OCI-LY7 (cell line): Measurements from ENCODE around the gene NINJ1. TPM values are rescaled to one million over a fixed set of nuclear protein-coding genes. Genes with fewer than 3 reads are reported as not detected.

Experiments used
- BruUV-seq: library from RNA; stranded (reverse); fragments of 400-500 nt; replicated peaks from 2 replicates; lab custom pipeline; 2021; lab: Mats Ljungman, UMichigan
- CTCF ChIA-PET: fragments of 300-600 bp; sonication (Branson Sonifier 250); formaldehyde crosslinking; loops from one replicate; lab custom pipeline; 2022; ENCODE audit warnings: antibody characterized with exemption; ENCODE audit not compliant: unreplicated experiment; lab: Charles Lee
- POLR2A ChIA-PET: fragments of 300-600 bp; sonication (Branson Sonifier 250); formaldehyde crosslinking; loops from one replicate; lab custom pipeline; 2022; ENCODE audit warnings: antibody characterized with exemption; lab: Charles Lee
- DNase-seq: peaks from one replicate; pipeline ENCODE4 v3.0.0-alpha.2; 2015; ENCODE audit warnings: low spot score
- H2AFZ ChIP-seq: fragments of 200-600 bp; sonication (generic), shearing (Covaris generic); 2 replicates; pipeline ENCODE4 v1.6.1; 2014; ENCODE audit warnings: mild to moderate bottlenecking, antibody characterized with exemption, low read length, moderate library complexity
- H3K27ac ChIP-seq: fragments of 200-600 bp; sonication (generic); 2 replicates; pipeline ENCODE4 v1.5.1; 2014; ENCODE audit warnings: mixed run types, low read depth, mild to moderate bottlenecking, moderate library complexity, low read length, inconsistent platforms; ENCODE audit not compliant: poor library complexity, severe bottlenecking
- H3K36me3 ChIP-seq: fragments of 200-600 bp; sonication (generic); 2 replicates; pipeline ENCODE4 v1.6.1; 2014; ENCODE audit warnings: mild to moderate bottlenecking, antibody characterized with exemption, low read length, moderate library complexity, mixed read lengths; ENCODE audit not compliant: insufficient read depth
- H3K4me1 ChIP-seq: fragments of 200-600 bp; sonication (generic); 2 replicates; pipeline ENCODE4 v1.5.1; 2014; ENCODE audit warnings: mild to moderate bottlenecking, low read length; ENCODE audit not compliant: insufficient read depth, poor library complexity, severe bottlenecking
- H3K4me2 ChIP-seq: fragments of 200-600 bp; sonication (generic); 2 replicates; pipeline ENCODE4 v1.6.1; 2014; ENCODE audit warnings: mild to moderate bottlenecking, low read length
- H3K4me3 ChIP-seq: fragments of 200-600 bp; sonication (generic); 2 replicates; pipeline ENCODE4 v1.5.1; 2014; ENCODE audit warnings: mild to moderate bottlenecking, low read depth, low read length; ENCODE audit not compliant: poor library complexity, severe bottlenecking
- H3K79me2 ChIP-seq: fragments of 200-600 bp; sonication (generic); 2 replicates; pipeline ENCODE4 v1.6.1; 2016; ENCODE audit warnings: low read depth, mild to moderate bottlenecking, low read length, moderate library complexity, mixed read lengths; ENCODE audit not compliant: insufficient read depth
- H3K9me2 ChIP-seq: fragments of 200-600 bp; sonication (generic); 2 replicates; pipeline ENCODE4 v1.6.1; 2016; ENCODE audit warnings: mild to moderate bottlenecking, low read length, mixed read lengths; ENCODE audit not compliant: insufficient read depth
- H3K9me3 ChIP-seq: fragments of 200-600 bp; sonication (generic); 2 replicates; pipeline ENCODE4 v1.6.1; 2014; ENCODE audit warnings: mild to moderate bottlenecking, mixed run types, low read length, mixed read lengths
- H4K20me1 ChIP-seq: fragments of 200-600 bp; sonication (generic); 2 replicates; pipeline ENCODE4 v1.6.1; 2014; ENCODE audit warnings: mild to moderate bottlenecking, antibody characterized with exemption, low read length, moderate library complexity, mixed read lengths; ENCODE audit not compliant: insufficient read depth
- CTCF ChIP-seq: fragments of 200-600 bp; sonication (generic); conservative IDR thresholded peaks from 2 replicates; pipeline ENCODE4 v1.5.1; 2014; ENCODE audit warnings: mild to moderate bottlenecking, antibody characterized with exemption, low read length, moderate library complexity, mixed read lengths
- EZH2phosphoT487 ChIP-seq: fragments of 200-600 bp; sonication (generic); IDR thresholded peaks from 2 replicates; pipeline ENCODE4 v1.6.1; 2018; ENCODE audit warnings: low read depth, borderline replicate concordance, mild to moderate bottlenecking, mixed run types, antibody characterized with exemption, low read length, moderate library complexity, mixed read lengths
- intact Hi-C: fragments of 100-400 bp; cut with micrococcal nuclease; formaldehyde crosslinking; loops from one replicate; pipeline ENCODE4 v1.10.0; 2022; ENCODE audit not compliant: unreplicated experiment
- total RNA-seq, 2 experiments: library from RNA; depleted of rRNA in 1 of 2; stranded (reverse); fragments of >200 nt in 1 of 2; shearing (Covaris generic) in 1 of 2; gene quantifications; 2 replicates each; pipeline ENCODE4 v1.2.3, GENCODE V29; 2014 to 2022

NINJ1 gene
- total RNA-seq, 2 experiments from 2014 or later: 13.3 to 18.3 TPM

GRCh38 chr9:93096131-93096802 is 37.8 kb downstream of the NINJ1 start, which contains the start of gene CARD19:
TSS of gene CARD19 (plus strand) at chr9:93096217. CDS start at chr9:93096346, 129 bp downstream.
- CTCF ChIA-PET: no interaction called here
- peak within 1 kb of the TSS; percentile 91 for H3K4me3 ChIP-seq
- H3K4me2 ChIP-seq: peak within 1 kb of the TSS; percentile 99
- intact Hi-C loops: no loop called here
- POLR2A ChIA-PET: interaction anchor here (0.6 to 0.9 kb wide), 3 partner anchors 9 to 131 kb away, joined by 3 to 6 read pairs (median 3); no protein-coding TSS in a partner anchor
- no peaks in the 10 kb centered on the region for H3K36me3 ChIP-seq
- H3K9me3 ChIP-seq: 0 out of 2 replicates have a peak, but pooled peaks cover 3% of the 10 kb centered on the region
- no peaks in the 10 kb centered on the region for H3K9me2 ChIP-seq
- peaks cover 52% of the 10 kb centered on the region for H3K4me1 ChIP-seq
- peak within 1 kb of the TSS; percentile 40; the same call in 1 of the 2 replicates for H2AFZ ChIP-seq
- DNase-seq: peak; percentile 44
- no peaks in the 10 kb centered on the region for H3K79me2 ChIP-seq
- TF ChIP-seq CTCF: no peak
- peak within 1 kb of the TSS; percentile 87 for H3K27ac ChIP-seq
- BruUV-seq: no TSS peak
- no peaks in the 10 kb centered on the region for H4K20me1 ChIP-seq

DNA sequence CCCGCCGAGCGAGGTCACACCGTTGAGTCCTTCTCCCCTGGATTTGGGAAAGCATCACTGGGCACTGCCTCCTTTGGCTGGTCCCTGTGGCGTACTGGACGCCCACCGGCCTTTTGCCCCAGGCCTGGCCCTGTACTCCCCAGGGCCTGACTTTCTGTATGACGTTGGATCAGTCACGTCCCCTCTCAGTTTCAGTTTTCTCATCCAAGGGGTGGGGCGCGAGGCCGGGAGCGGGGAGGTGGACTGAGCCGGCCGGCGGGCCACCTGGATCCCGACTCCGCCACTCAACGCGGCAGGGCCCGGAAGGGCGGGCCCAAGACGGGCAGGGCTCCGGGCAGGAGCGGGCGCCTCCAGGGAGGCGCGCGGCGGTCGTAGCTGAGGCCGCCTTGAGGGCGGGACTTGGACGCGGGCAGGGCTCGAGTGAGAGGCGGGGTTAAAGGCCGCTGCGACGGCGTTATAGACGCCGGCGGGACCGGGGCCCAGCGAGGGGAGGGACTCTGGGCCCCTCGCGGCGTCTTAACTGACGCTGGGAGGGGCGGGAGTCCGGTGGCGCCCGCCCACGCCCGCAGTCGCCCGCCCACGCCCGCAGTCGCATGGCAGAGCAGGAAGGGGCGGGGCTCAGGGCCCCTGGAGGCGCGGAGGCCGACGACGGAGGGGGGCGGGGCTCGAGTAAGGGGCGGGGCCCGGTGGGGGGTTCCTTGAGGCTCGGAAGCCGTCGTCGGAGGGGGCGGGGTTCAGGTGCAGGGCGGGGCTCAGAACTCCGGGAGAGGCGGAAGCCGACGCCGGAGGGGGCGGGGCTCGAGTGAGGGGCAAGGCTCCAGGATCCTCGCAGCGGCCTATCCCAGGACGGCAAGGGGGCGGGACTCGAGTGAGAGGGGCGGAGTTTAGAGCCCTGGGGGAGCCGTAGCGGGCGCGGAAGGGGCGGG is 38.6 kb downstream of the NINJ1 start:
- POLR2A ChIA-PET: interaction anchor here (0.6 to 1.6 kb wide), 3 partner anchors 31 to 130 kb away, joined by 3 to 13 read pairs (median 4); no protein-coding TSS in a partner anchor
- no TSS peak for BruUV-seq
- H2AFZ ChIP-seq: peak overlapping the region; percentile 2; the same call in 1 of the 2 replicates

More for the DNA sequence above, 38.6 kb downstream of the NINJ1 start:
- TF ChIP-seq CTCF (no peak), EZH2phosphoT487 (no peak)
- Histone ChIP-seq H4K20me1 (no peaks in the 10 kb centered on the region), H3K79me2 (no peaks in the 10 kb centered on the region), H3K9me3 (0 out of 2 replicates have a peak, but pooled peaks cover under 1% of the 10 kb centered on the region), H3K9me2 (no peaks in the 10 kb centered on the region), H3K4me3 (peak overlapping the region; percentile 91), H3K27ac (peak overlapping the region; percentile 87), H3K36me3 (no peaks in the 10 kb centered on the region), H3K4me1 (peaks cover 60% of the 10 kb centered on the region), H3K4me2 (peak overlapping the region; percentile 99)
- intact Hi-C loops: loop anchor here (1.0 to 2.0 kb wide), 2 partner anchors 31 to 93 kb away; no protein-coding TSS in a partner anchor
- peak; percentile 99 for DNase-seq
- CTCF ChIA-PET: interaction anchor here (0.6 to 1.3 kb wide), 4 partner anchors 31 to 259 kb away, joined by 3 to 4 read pairs (median 3); partner anchors contain the start of gene NINJ1
